ENCODE measurements around the gene DCLK1.

- TF ChIP-seq CTCF (IDR thresholded peaks at IDR 0.05 in 4 of 5, conservative IDR thresholded peaks at IDR 0.05 in 1 of 5) (no peak), POLR2A (IDR thresholded peaks at IDR 0.05) (no peak)
Measured at GRCh38 chr13:35925669-35926068, 205.5 kb downstream of the DCLK1 start.

Data from gastrocnemius medialis (tissue), 4 donors.